SK-N-MC (cell line): ENCODE measurements around the gene ATP9B.

ENCODE experiments used
- EZH2 ChIP-seq: fragments of 200-600 bp; sonication (generic); IDR thresholded peaks from one replicate; pipeline ENCODE4 v1.6.1; 2017; ENCODE audit warnings: antibody characterized with exemption
- POLR2AphosphoS5 ChIP-seq: IDR thresholded peaks from 2 replicates; pipeline ENCODE4 v1.6.1; 2012; ENCODE audit warnings: mild to moderate bottlenecking, low read depth, low read length, borderline replicate concordance

DNA sequence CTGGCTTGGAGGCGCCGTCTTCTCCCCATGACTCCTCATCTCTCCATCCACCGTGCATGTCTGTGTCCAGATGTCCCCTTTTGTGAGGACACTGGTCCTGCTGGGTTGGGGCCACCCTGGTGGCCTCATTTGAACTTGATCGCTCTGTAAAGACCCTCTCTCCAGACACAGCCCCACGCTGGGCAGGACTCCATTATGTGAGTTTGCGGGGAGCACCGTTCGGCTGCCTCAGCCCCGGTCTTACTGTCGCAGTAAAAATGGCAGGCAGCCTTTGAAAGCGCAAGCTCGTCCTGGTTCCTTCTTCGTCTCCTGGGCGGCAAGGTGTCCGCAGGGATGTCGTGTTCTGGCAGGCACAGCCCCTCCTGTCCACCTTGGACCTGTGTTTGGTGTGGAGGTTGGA lies 344.2 kb downstream of the ATP9B start:
- no peak for TF ChIP-seq POLR2AphosphoS5
- no peak for TF ChIP-seq EZH2
